PFSK-1 (cell line): ENCODE data around the gene HTR1D.

Experiments used
- POLR2AphosphoS5 ChIP-seq: IDR thresholded peaks from 2 replicates; pipeline ENCODE4 v1.6.1; 2012; ENCODE audit warnings: low read depth, mild to moderate bottlenecking, control low read depth, low read length, moderate library complexity
- SIN3A ChIP-seq: IDR thresholded peaks from 2 replicates; pipeline ENCODE4 v1.6.1; 2012; ENCODE audit warnings: mild to moderate bottlenecking, low read length, moderate library complexity, borderline replicate concordance; ENCODE audit not compliant: insufficient read depth
- TAF1 ChIP-seq: IDR thresholded peaks from 2 replicates; pipeline ENCODE4 v1.6.1; 2012; ENCODE audit warnings: low read length, control low read depth, borderline replicate concordance; ENCODE audit not compliant: insufficient read depth
- TF ChIP-seq, protein P1 (sequence below), 2 experiments: IDR thresholded peaks; 2 replicates each; pipeline versions ENCODE4 v1.6.1 to v1.8.0; 2011 to 2012; ENCODE audit warnings: low read depth in 2 of 2, low read length in 2 of 2, control low read depth in 1 of 2, inconsistent platforms in 1 of 2, mild to moderate bottlenecking in 1 of 2, moderate library complexity in 1 of 2; ENCODE audit not compliant: insufficient read depth in 1 of 2

DNA sequence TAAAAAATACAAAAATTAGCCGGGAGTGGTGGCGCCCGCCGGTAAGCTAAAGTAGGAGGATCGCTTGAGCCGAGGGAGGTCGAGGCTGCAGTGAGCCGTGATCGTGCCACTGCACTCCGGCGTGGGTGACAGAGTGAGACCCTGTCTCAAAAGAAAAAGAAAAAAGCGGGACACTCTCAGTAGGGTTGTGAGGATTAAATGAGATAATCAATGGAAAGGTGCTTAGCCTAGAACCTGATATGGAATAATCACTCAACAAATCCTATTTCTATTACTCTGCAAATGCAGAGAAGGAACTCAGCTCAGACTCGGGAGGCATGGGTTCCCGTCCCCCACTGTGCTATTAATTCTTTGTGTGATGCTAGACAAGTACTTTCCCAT is 48.1 kb downstream of the HTR1D start:
- TF ChIP-seq POLR2AphosphoS5 (no peak), TAF1 (no peak), SIN3A (no peak)
- TF ChIP-seq, protein P1, sequence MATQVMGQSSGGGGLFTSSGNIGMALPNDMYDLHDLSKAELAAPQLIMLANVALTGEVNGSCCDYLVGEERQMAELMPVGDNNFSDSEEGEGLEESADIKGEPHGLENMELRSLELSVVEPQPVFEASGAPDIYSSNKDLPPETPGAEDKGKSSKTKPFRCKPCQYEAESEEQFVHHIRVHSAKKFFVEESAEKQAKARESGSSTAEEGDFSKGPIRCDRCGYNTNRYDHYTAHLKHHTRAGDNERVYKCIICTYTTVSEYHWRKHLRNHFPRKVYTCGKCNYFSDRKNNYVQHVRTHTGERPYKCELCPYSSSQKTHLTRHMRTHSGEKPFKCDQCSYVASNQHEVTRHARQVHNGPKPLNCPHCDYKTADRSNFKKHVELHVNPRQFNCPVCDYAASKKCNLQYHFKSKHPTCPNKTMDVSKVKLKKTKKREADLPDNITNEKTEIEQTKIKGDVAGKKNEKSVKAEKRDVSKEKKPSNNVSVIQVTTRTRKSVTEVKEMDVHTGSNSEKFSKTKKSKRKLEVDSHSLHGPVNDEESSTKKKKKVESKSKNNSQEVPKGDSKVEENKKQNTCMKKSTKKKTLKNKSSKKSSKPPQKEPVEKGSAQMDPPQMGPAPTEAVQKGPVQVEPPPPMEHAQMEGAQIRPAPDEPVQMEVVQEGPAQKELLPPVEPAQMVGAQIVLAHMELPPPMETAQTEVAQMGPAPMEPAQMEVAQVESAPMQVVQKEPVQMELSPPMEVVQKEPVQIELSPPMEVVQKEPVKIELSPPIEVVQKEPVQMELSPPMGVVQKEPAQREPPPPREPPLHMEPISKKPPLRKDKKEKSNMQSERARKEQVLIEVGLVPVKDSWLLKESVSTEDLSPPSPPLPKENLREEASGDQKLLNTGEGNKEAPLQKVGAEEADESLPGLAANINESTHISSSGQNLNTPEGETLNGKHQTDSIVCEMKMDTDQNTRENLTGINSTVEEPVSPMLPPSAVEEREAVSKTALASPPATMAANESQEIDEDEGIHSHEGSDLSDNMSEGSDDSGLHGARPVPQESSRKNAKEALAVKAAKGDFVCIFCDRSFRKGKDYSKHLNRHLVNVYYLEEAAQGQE (IDR thresholded peaks at IDR 0.05; ENCODE audit: insufficient read depth in 1 of 2, low read depth in 2 of 2, low read length in 2 of 2) = no peak
